22Rv1 (cell line): ENCODE data around the gene LGALS9.

Experiments used
- ZFX ChIP-seq: fragments of 450-650 bp; IDR thresholded peaks from 2 replicates; pipeline ENCODE4 v1.6.1; 2017; ENCODE audit warnings: antibody characterized with exemption, borderline replicate concordance
- TF ChIP-seq, protein P1 (sequence below): fragments of 450-650 bp; IDR thresholded peaks from 2 replicates; pipeline ENCODE4 v1.5.1; 2017; ENCODE audit warnings: mild to moderate bottlenecking

DNA sequence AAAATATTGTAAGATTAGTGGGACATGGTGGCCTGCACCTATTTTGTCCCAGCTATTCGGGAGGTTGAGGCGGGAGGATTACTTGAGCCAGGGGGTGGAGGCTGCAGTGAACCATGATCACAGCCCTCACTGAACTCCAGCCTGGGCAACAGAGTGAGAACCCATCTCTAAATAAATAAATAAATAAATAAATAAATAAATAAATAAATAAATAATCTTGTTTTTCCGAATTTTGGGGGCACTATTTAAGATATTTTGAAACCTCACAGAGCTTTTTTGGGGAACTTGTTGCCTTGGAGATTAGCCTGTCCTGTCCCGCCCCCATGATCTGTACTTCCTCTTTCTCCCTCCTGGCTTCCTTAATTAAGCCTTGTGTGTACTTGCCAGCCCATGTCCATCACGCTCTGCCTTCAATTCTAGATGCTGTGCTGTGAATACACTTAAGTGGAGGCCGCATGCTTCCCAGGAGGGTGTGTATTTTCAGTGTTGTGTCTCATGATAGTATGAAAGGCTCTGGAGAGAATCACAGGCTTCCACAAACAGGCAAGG lies 4.4 kb downstream of the LGALS9 start:
- TF ChIP-seq, protein P1, sequence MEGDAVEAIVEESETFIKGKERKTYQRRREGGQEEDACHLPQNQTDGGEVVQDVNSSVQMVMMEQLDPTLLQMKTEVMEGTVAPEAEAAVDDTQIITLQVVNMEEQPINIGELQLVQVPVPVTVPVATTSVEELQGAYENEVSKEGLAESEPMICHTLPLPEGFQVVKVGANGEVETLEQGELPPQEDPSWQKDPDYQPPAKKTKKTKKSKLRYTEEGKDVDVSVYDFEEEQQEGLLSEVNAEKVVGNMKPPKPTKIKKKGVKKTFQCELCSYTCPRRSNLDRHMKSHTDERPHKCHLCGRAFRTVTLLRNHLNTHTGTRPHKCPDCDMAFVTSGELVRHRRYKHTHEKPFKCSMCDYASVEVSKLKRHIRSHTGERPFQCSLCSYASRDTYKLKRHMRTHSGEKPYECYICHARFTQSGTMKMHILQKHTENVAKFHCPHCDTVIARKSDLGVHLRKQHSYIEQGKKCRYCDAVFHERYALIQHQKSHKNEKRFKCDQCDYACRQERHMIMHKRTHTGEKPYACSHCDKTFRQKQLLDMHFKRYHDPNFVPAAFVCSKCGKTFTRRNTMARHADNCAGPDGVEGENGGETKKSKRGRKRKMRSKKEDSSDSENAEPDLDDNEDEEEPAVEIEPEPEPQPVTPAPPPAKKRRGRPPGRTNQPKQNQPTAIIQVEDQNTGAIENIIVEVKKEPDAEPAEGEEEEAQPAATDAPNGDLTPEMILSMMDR = no peak
- no peak for TF ChIP-seq ZFX
